Measurements from ENCODE around the gene GNRHR.
"Not testable (repeated sequence)": the region's sequence is repeated elsewhere in the genome, so short reads cannot be mapped to it uniquely, and the experiment has no call there.

GNRHR gene

GRCh38 chr4:67750691-67751090 is 3.5 kb downstream of the GNRHR start:
- no peak for TF ChIP-seq CTCF (IDR thresholded peaks at IDR 0.05; ENCODE audit: borderline replicate concordance, insufficient read depth, low read depth, low read length)
- H3K4me3 ChIP-seq (ENCODE audit: low read depth, low read length), result no peak overlapping the region

- TF ChIP-seq CTCF (IDR thresholded peaks at IDR 0.05; ENCODE audit: borderline replicate concordance, insufficient read depth, low read depth, low read length), result no peak
- no peak overlapping the region for H3K4me3 ChIP-seq (ENCODE audit: low read depth, low read length)
Measured at GRCh38 chr4:67749286-67749685, 4.9 kb downstream of the GNRHR start.

- no peak for TF ChIP-seq CTCF (IDR thresholded peaks at IDR 0.05; ENCODE audit: borderline replicate concordance, insufficient read depth, low read depth, low read length)
- no peak overlapping the region for H3K4me3 ChIP-seq (ENCODE audit: low read depth, low read length)
Measured at GRCh38 chr4:67746797-67747495, 7.2 kb downstream of the GNRHR start.

GRCh38 chr4:67744561-67745283 is 9.5 kb downstream of the GNRHR start:
- no peak for TF ChIP-seq CTCF (IDR thresholded peaks at IDR 0.05; ENCODE audit: borderline replicate concordance, insufficient read depth, low read depth, low read length)

GRCh38 chr4:67743194-67743593 is 11.0 kb downstream of the GNRHR start:
- TF ChIP-seq CTCF (IDR thresholded peaks at IDR 0.05; ENCODE audit: borderline replicate concordance, insufficient read depth, low read depth, low read length), result no peak
- no peak overlapping the region for H3K4me3 ChIP-seq (ENCODE audit: low read depth, low read length)

More at GRCh38 chr4:67744561-67745283, 9.5 kb downstream of the GNRHR start:
- H3K4me3 ChIP-seq (ENCODE audit: low read depth, low read length), result no peak overlapping the region

GRCh38 chr4:67736262-67736661 is 17.9 kb downstream of the GNRHR start:
- no peak for TF ChIP-seq CTCF (IDR thresholded peaks at IDR 0.05; ENCODE audit: borderline replicate concordance, insufficient read depth, low read depth, low read length)
- no peak overlapping the region for H3K4me3 ChIP-seq (ENCODE audit: low read depth, low read length)

GRCh38 chr4:67735325-67735724 is 18.9 kb downstream of the GNRHR start:
- H3K4me3 ChIP-seq (ENCODE audit: low read depth, low read length), result no peak overlapping the region

GRCh38 chr4:67730511-67730910 is 23.7 kb downstream of the GNRHR start:
- H3K4me3 ChIP-seq (ENCODE audit: low read depth, low read length), result not testable (repeated sequence)

More at GRCh38 chr4:67735325-67735724, 18.9 kb downstream of the GNRHR start:
- no peak for TF ChIP-seq CTCF (IDR thresholded peaks at IDR 0.05; ENCODE audit: borderline replicate concordance, insufficient read depth, low read depth, low read length)
